Measurements from ENCODE around the gene RSBN1L. TPM values are rescaled to one million over a fixed set of nuclear protein-coding genes. Genes with fewer than 3 reads are reported as not detected.
A peak's percentile ranks its signal among the peaks of the same experiment; 100 is the strongest.

Gene RSBN1L
- total and polyA plus RNA-seq, 2 donors (not counting 1 experiment from before 2014, with no cell fraction given): 12.0 to 19.7 TPM

- peaks cover 53% of the 10 kb centered on the region for H3K79me2 ChIP-seq (ENCODE audit: control insufficient read depth, insufficient read depth, low read length)
- no peak for DNase-seq (ENCODE audit: low read depth in 2 of 2)
- H4K20me1 ChIP-seq (ENCODE audit: control insufficient read depth, extremely low read depth, insufficient read depth, low read length): no peaks in the 10 kb centered on the region
- H3K9ac ChIP-seq (ENCODE audit: insufficient read depth, low read length): no peak overlapping the region
- H3K4me3 ChIP-seq (replicated peaks in 1 of 4; ENCODE audit: control extremely low read depth in 1 of 4, insufficient read depth in 1 of 4, low read depth in 3 of 4, low read length in 4 of 4): no peak overlapping the region
- TF ChIP-seq CTCF (conservative IDR thresholded peaks at IDR 0.05 in 1 of 2, IDR thresholded peaks at IDR 0.05 in 1 of 2; ENCODE audit: low read depth in 1 of 2, low read length in 2 of 2) (no peak), EZH2 (IDR thresholded peaks at IDR 0.05; ENCODE audit: low read length, missing control alignments) (no peak)
- no peak overlapping the region for H3K4me2 ChIP-seq (ENCODE audit: extremely low read depth, insufficient read depth, low read length)
- H3K9me3 ChIP-seq (ENCODE audit: control insufficient read depth, insufficient read depth, low read depth, low read length): no peaks in the 10 kb centered on the region
- H3K4me1 ChIP-seq (ENCODE audit: control insufficient read depth, extremely low read depth, insufficient read depth, low read length): no peaks in the 10 kb centered on the region
- H3K27me3 ChIP-seq (ENCODE audit: control insufficient read depth, insufficient read depth, low read length): no peaks in the 10 kb centered on the region
- no peaks in the 10 kb centered on the region for H3K36me3 ChIP-seq (ENCODE audit: control insufficient read depth, insufficient read depth, low read length)
- no peak overlapping the region for H3K27ac ChIP-seq (ENCODE audit: insufficient read depth, low read length)
- no peak overlapping the region for H2AFZ ChIP-seq (ENCODE audit: low read length)
These were observed 112.3 kb downstream of the RSBN1L start for GRCh38 chr7:77808517-77808916.

GRCh38 chr7:77811516-77812289 is 115.4 kb downstream of the RSBN1L start:
- no peaks in the 10 kb centered on the region for H3K36me3 ChIP-seq (ENCODE audit: control insufficient read depth, insufficient read depth, low read length)
- H4K20me1 ChIP-seq (ENCODE audit: control insufficient read depth, extremely low read depth, insufficient read depth, low read length): no peaks in the 10 kb centered on the region
- no peak overlapping the region for H3K4me3 ChIP-seq (replicated peaks in 1 of 4; ENCODE audit: control extremely low read depth in 1 of 4, insufficient read depth in 1 of 4, low read depth in 3 of 4, low read length in 4 of 4)
- no peaks in the 10 kb centered on the region for H3K27me3 ChIP-seq (ENCODE audit: control insufficient read depth, insufficient read depth, low read length)
- no peak for TF ChIP-seq EZH2 (IDR thresholded peaks at IDR 0.05; ENCODE audit: low read length, missing control alignments)
- no peak for TF ChIP-seq CTCF (conservative IDR thresholded peaks at IDR 0.05 in 1 of 2, IDR thresholded peaks at IDR 0.05 in 1 of 2; ENCODE audit: low read depth in 1 of 2, low read length in 2 of 2)
- H3K79me2 ChIP-seq (ENCODE audit: control insufficient read depth, insufficient read depth, low read length): peaks cover 43% of the 10 kb centered on the region
- peak overlapping the region; percentile 60 for H3K27ac ChIP-seq (ENCODE audit: insufficient read depth, low read length)
- no peak overlapping the region for H3K9ac ChIP-seq (ENCODE audit: insufficient read depth, low read length)
- H2AFZ ChIP-seq (ENCODE audit: low read length): no peak overlapping the region
- peak in 1 of 2 donors; percentile 61 for DNase-seq (ENCODE audit: low read depth in 2 of 2)
- peak overlapping the region; percentile 66 for H3K4me2 ChIP-seq (ENCODE audit: extremely low read depth, insufficient read depth, low read length)
- H3K9me3 ChIP-seq (ENCODE audit: control insufficient read depth, insufficient read depth, low read depth, low read length): no peaks in the 10 kb centered on the region
- no peaks in the 10 kb centered on the region for H3K4me1 ChIP-seq (ENCODE audit: control insufficient read depth, extremely low read depth, insufficient read depth, low read length)

GRCh38 chr7:77812290-77812685 is 116.0 kb downstream of the RSBN1L start:
- H3K9ac ChIP-seq (ENCODE audit: insufficient read depth, low read length): no peak overlapping the region
- H3K79me2 ChIP-seq (ENCODE audit: control insufficient read depth, insufficient read depth, low read length): peaks cover 40% of the 10 kb centered on the region
- H3K4me1 ChIP-seq (ENCODE audit: control insufficient read depth, extremely low read depth, insufficient read depth, low read length): no peaks in the 10 kb centered on the region
- H2AFZ ChIP-seq (ENCODE audit: low read length): no peak overlapping the region
- no peak overlapping the region for H3K4me3 ChIP-seq (replicated peaks in 1 of 4; ENCODE audit: control extremely low read depth in 1 of 4, insufficient read depth in 1 of 4, low read depth in 3 of 4, low read length in 4 of 4)
- H3K4me2 ChIP-seq (ENCODE audit: extremely low read depth, insufficient read depth, low read length): peak overlapping the region; percentile 66
- peak overlapping the region; percentile 60 for H3K27ac ChIP-seq (ENCODE audit: insufficient read depth, low read length)
- no peaks in the 10 kb centered on the region for H4K20me1 ChIP-seq (ENCODE audit: control insufficient read depth, extremely low read depth, insufficient read depth, low read length)
- TF ChIP-seq CTCF (conservative IDR thresholded peaks at IDR 0.05 in 1 of 2, IDR thresholded peaks at IDR 0.05 in 1 of 2; ENCODE audit: low read depth in 1 of 2, low read length in 2 of 2) (no peak), EZH2 (IDR thresholded peaks at IDR 0.05; ENCODE audit: low read length, missing control alignments) (no peak)
- peak; percentile 73 to 94 for DNase-seq (ENCODE audit: low read depth in 2 of 2)
- H3K9me3 ChIP-seq (ENCODE audit: control insufficient read depth, insufficient read depth, low read depth, low read length): no peaks in the 10 kb centered on the region
- no peaks in the 10 kb centered on the region for H3K27me3 ChIP-seq (ENCODE audit: control insufficient read depth, insufficient read depth, low read length)
- no peaks in the 10 kb centered on the region for H3K36me3 ChIP-seq (ENCODE audit: control insufficient read depth, insufficient read depth, low read length)

All from fibroblast of lung (primary cell).